GM18499 (cell line): ENCODE measurements around the gene PTPRR.

Experiments
- ATAC-seq: cut with Tn5 transposase; IDR thresholded peaks from one replicate; pipeline ENCODE4 v1.9.1; 2021; ENCODE audit warnings: moderate number of reproducible peaks; ENCODE audit not compliant: insufficient read depth, unreplicated experiment

The PTPRR gene

GRCh38 chr12:70918321-70918720 lies 2.2 kb downstream of the PTPRR start:
- ATAC-seq = no peak

- ATAC-seq = no peak
These were observed 9.9 kb downstream of the PTPRR start for GRCh38 chr12:70910666-70911065.

GRCh38 chr12:70908978-70909377 lies 11.6 kb downstream of the PTPRR start:
- no peak for ATAC-seq

GRCh38 chr12:70907412-70907811 lies 13.1 kb downstream of the PTPRR start:
- no peak for ATAC-seq

GRCh38 chr12:70895956-70896355 lies 24.6 kb downstream of the PTPRR start:
- no peak for ATAC-seq

- ATAC-seq = no peak
These were observed 27.9 kb downstream of the PTPRR start for GRCh38 chr12:70892593-70892992.

GRCh38 chr12:70890895-70891832 lies 29.4 kb downstream of the PTPRR start:
- no peak for ATAC-seq

- ATAC-seq = no peak
These were observed 34.6 kb downstream of the PTPRR start for GRCh38 chr12:70885956-70886355.

- no peak for ATAC-seq
These were observed 36.7 kb downstream of the PTPRR start for GRCh38 chr12:70883855-70884254.

- ATAC-seq = no peak
These were observed 39.8 kb downstream of the PTPRR start for GRCh38 chr12:70880744-70881143.

- ATAC-seq = no peak
These were observed 43.6 kb downstream of the PTPRR start for GRCh38 chr12:70876952-70877351.

GRCh38 chr12:70875628-70876027 lies 44.9 kb downstream of the PTPRR start:
- ATAC-seq = no peak

GRCh38 chr12:70854881-70855568 lies 65.5 kb downstream of the PTPRR start:
- ATAC-seq = no peak

GRCh38 chr12:70854138-70854537 lies 66.4 kb downstream of the PTPRR start:
- ATAC-seq = no peak

- no peak for ATAC-seq
These were observed 67.2 kb downstream of the PTPRR start for GRCh38 chr12:70853326-70853725.

GRCh38 chr12:70852416-70853150 lies 68.0 kb downstream of the PTPRR start:
- ATAC-seq = no peak

- no peak for ATAC-seq
These were observed 71.1 kb downstream of the PTPRR start for GRCh38 chr12:70849265-70849960.

- ATAC-seq = no peak
These were observed 72.7 kb downstream of the PTPRR start for GRCh38 chr12:70847871-70848270.

- ATAC-seq = no peak
These were observed 75.3 kb downstream of the PTPRR start for GRCh38 chr12:70845268-70845667.

- ATAC-seq = no peak
These were observed 77.2 kb downstream of the PTPRR start for GRCh38 chr12:70843363-70843762.
